HFF-Myc (cell line): ENCODE data around the gene HOXA11.

Experiments used
- DNase-seq: peaks from one replicate; pipeline ENCODE4 v3.0.0-alpha.2; 2011; ENCODE audit warnings: low read depth; ENCODE audit errors: extremely low read depth
- H3K4me3 ChIP-seq: replicated peaks from 2 replicates; pipeline ENCODE4 v1.5.1; 2011; ENCODE audit warnings: low read depth, mild to moderate bottlenecking, control low read depth, low read length
- CTCF ChIP-seq: IDR thresholded peaks from 2 replicates; pipeline ENCODE4 v1.5.1; 2012; ENCODE audit warnings: mild to moderate bottlenecking, low read depth, low read length, control low read depth; ENCODE audit errors: missing control alignments

The HOXA11 gene

GRCh38 chr7:27205325-27206280, 20.6 kb upstream of the HOXA11 start:
- DNase-seq, result no peak
- TF ChIP-seq CTCF, result no peak
- H3K4me3 ChIP-seq, result peak overlapping the region; percentile 22

GRCh38 chr7:27204851-27205322, 19.9 kb upstream of the HOXA11 start:
- H3K4me3 ChIP-seq, result peak overlapping the region; percentile 22
- no peak for DNase-seq
- no peak for TF ChIP-seq CTCF

GRCh38 chr7:27203964-27204594, 19.0 kb upstream of the HOXA11 start:
- peak overlapping the region; percentile 22 for H3K4me3 ChIP-seq
- TF ChIP-seq CTCF, result no peak

GRCh38 chr7:27203365-27203953, 18.4 kb upstream of the HOXA11 start:
- TF ChIP-seq CTCF, result no peak
- DNase-seq, result no peak
- H3K4me3 ChIP-seq, result peak overlapping the region; percentile 22

More at GRCh38 chr7:27203964-27204594, 19.0 kb upstream of the HOXA11 start:
- no peak for DNase-seq

- H3K4me3 ChIP-seq, result peak overlapping the region; percentile 22
- no peak for TF ChIP-seq CTCF
- no peak for DNase-seq
Observed at GRCh38 chr7:27202862-27203134, 17.8 kb upstream of the HOXA11 start.

GRCh38 chr7:27202018-27202861, 17.2 kb upstream of the HOXA11 start:
- no peak for TF ChIP-seq CTCF
- no peak for DNase-seq
- peak overlapping the region; percentile 46 for H3K4me3 ChIP-seq
